HepG2 (cell line): Measurements from ENCODE around the gene DMRTB1. TPM values are rescaled to one million over a fixed set of nuclear protein-coding genes. Genes with fewer than 3 reads are reported as not detected.

Experiments
- ATAC-seq: fragments of 200-7000 bp; cut with Tn5 transposase; 3 replicates; pipeline ENCODE4 v1.9.1; 2020; ENCODE audit warnings: mild to moderate bottlenecking, moderate library complexity
- BruUV-seq: library from RNA; stranded (reverse); fragments of 400-500 nt; replicated peaks from 2 replicates; lab custom pipeline; 2021; lab: Mats Ljungman, UMichigan
- CTCF ChIA-PET: fragments of 300-600 bp; formaldehyde crosslinking; extraction: SDS; loops from one replicate; lab custom pipeline; 2021; ENCODE audit warnings: low total read pairs, inconsistent platforms, low intra/inter-chr PET ratio; lab: Yijun Ruan, JAX
- POLR2A ChIA-PET: fragments of 350-600 bp; sonication (Branson Sonifier 250); formaldehyde crosslinking; loops from one replicate; lab custom pipeline; 2020; ENCODE audit warnings: antibody characterized with exemption, inconsistent platforms; lab: Yijun Ruan, JAX
- DNase-seq: peaks from one replicate; pipeline ENCODE4 v3.0.0-alpha.2; 2015; ENCODE audit warnings: low spot score
- FAIRE-seq: peaks from 3 replicates; lab custom pipeline; 2011; peaks lifted over from hg19 to GRCh38; lab: Jason Lieb, UNC
- H2AFZ ChIP-seq: one replicate; pipeline ENCODE4 v1.6.1; 2011; ENCODE audit warnings: low read length, inconsistent platforms
- H3K27ac ChIP-seq: fragments of 300-600 bp; 3 replicates; pipeline ENCODE4 v1.8.0; 2011; ENCODE audit warnings: mixed run types, mild to moderate bottlenecking, mixed read lengths, low read length, inconsistent platforms; ENCODE audit not compliant: insufficient read depth; ENCODE audit errors: extremely low read length
- H3K27me3 ChIP-seq, 2 experiments: fragments of 200-600 bp in 1 of 2; 2 replicates in 1 of 2; 3 replicates in 1 of 2; pipeline versions ENCODE4 v1.6.0 to v1.8.0; 2011; ENCODE audit warnings: low read length in 2 of 2, mild to moderate bottlenecking in 2 of 2, moderate library complexity in 2 of 2, inconsistent platforms in 1 of 2; ENCODE audit not compliant: insufficient read depth in 2 of 2, control insufficient read depth in 1 of 2
- H3K36me3 ChIP-seq, 2 experiments: fragments of 200-600 bp in 1 of 2; replicated peaks in 1 of 2; 2 replicates in 1 of 2; 3 replicates in 1 of 2; pipeline versions ENCODE4 v1.5.1 to v1.8.0; 2011; ENCODE audit warnings: low read length in 2 of 2, inconsistent platforms in 1 of 2; ENCODE audit not compliant: insufficient read depth in 2 of 2, control insufficient read depth in 1 of 2
- H3K4me1 ChIP-seq: 2 replicates; pipeline ENCODE4 v1.5.1; 2012; ENCODE audit warnings: low read length, inconsistent platforms; ENCODE audit not compliant: insufficient read depth
- H3K4me2 ChIP-seq: 2 replicates; pipeline ENCODE4 v1.6.0; 2011; ENCODE audit warnings: low read depth, low read length, inconsistent platforms
- H3K4me3 ChIP-seq, 3 experiments: fragments of 200-600 bp in 1 of 3; sonication (generic), shearing (Covaris generic) in 1 of 3; replicated peaks in 1 of 3; 2 replicates each; pipeline ENCODE4 v1.5.1; 2011 to 2016; ENCODE audit warnings: low read length in 3 of 3, inconsistent platforms in 2 of 3, low read depth in 2 of 3, mild to moderate bottlenecking in 2 of 3, control low read depth in 1 of 3, mixed read lengths in 1 of 3; ENCODE audit not compliant: insufficient read depth in 1 of 3
- H3K79me2 ChIP-seq: one replicate; pipeline ENCODE4 v1.6.1; 2011; ENCODE audit warnings: low read length, inconsistent platforms; ENCODE audit not compliant: insufficient read depth
- H3K9ac ChIP-seq: 2 replicates; pipeline ENCODE4 v1.6.0; 2011; ENCODE audit warnings: mild to moderate bottlenecking, low read depth, low read length, inconsistent platforms; ENCODE audit not compliant: insufficient read depth
- H3K9me3 ChIP-seq: 2 replicates; pipeline ENCODE4 v1.5.1; 2012; ENCODE audit warnings: mild to moderate bottlenecking, low read length
- H4K20me1 ChIP-seq: 2 replicates; pipeline ENCODE4 v1.6.0; 2011; ENCODE audit warnings: inconsistent platforms, mild to moderate bottlenecking, low read length, moderate library complexity; ENCODE audit not compliant: insufficient read depth
- ARID2 ChIP-seq: sonication (generic); formaldehyde crosslinking; IDR thresholded peaks from 2 replicates; pipeline ENCODE4 v1.8.1; 2022; ENCODE audit warnings: mild to moderate bottlenecking, missing genetic modification reagents, borderline replicate concordance
- ETV6 ChIP-seq: sonication (generic); formaldehyde crosslinking; conservative IDR thresholded peaks from 2 replicates; pipeline ENCODE4 v1.4.0; 2020; ENCODE audit warnings: missing genetic modification reagents
- GLI4 ChIP-seq: sonication (generic); formaldehyde crosslinking; IDR thresholded peaks from 2 replicates; pipeline ENCODE4 v1.5.1; 2020; ENCODE audit warnings: missing genetic modification reagents, mild to moderate bottlenecking, moderate library complexity, borderline replicate concordance
- HOXA9 ChIP-seq: sonication (generic); formaldehyde crosslinking; IDR thresholded peaks from 2 replicates; pipeline ENCODE4 v1.8.1; 2022; ENCODE audit warnings: missing genetic modification reagents, mild to moderate bottlenecking, moderate library complexity, borderline replicate concordance
- IRF2 ChIP-seq: IDR thresholded peaks from 2 replicates; pipeline ENCODE4 v1.6.1; 2018; ENCODE audit warnings: missing genetic modification reagents, missing compliant biosample characterization
- KDM4B ChIP-seq: sonication (generic); formaldehyde crosslinking; IDR thresholded peaks from 2 replicates; pipeline ENCODE4 v1.4.0; 2020; ENCODE audit warnings: missing genetic modification reagents
- MIXL1 ChIP-seq: IDR thresholded peaks from 2 replicates; pipeline ENCODE4 v1.6.1; 2016
- MZF1 ChIP-seq: sonication (generic); formaldehyde crosslinking; IDR thresholded peaks from 2 replicates; pipeline ENCODE4 v1.8.1; 2023; ENCODE audit warnings: mild to moderate bottlenecking, missing genetic modification reagents, borderline replicate concordance
- ZBTB38 ChIP-seq: sonication (generic); formaldehyde crosslinking; IDR thresholded peaks from 2 replicates; pipeline ENCODE4 v1.5.1; 2020; ENCODE audit warnings: mild to moderate bottlenecking, missing genetic modification reagents
- ZBTB7A ChIP-seq: sonication (generic); formaldehyde crosslinking; IDR thresholded peaks from 2 replicates; pipeline ENCODE4 v1.8.0; 2022; ENCODE audit warnings: mild to moderate bottlenecking, missing genetic modification reagents
- ZNF382 ChIP-seq: sonication (generic); formaldehyde crosslinking; IDR thresholded peaks from 2 replicates; pipeline ENCODE4 v1.5.0; 2020; ENCODE audit warnings: missing genetic modification reagents, mild to moderate bottlenecking, borderline replicate concordance
- ZNF44 ChIP-seq: sonication (generic); formaldehyde crosslinking; IDR thresholded peaks from 2 replicates; pipeline ENCODE4 v1.5.1; 2020; ENCODE audit warnings: mild to moderate bottlenecking, missing genetic modification reagents
- ZNF614 ChIP-seq: IDR thresholded peaks from 2 replicates; pipeline ENCODE4 v1.6.1; 2018; ENCODE audit warnings: missing biosample characterization, missing genetic modification reagents, inconsistent platforms, borderline replicate concordance
- ZNF782 ChIP-seq: sonication (generic); formaldehyde crosslinking; IDR thresholded peaks from 2 replicates; pipeline ENCODE4 v1.4.0; 2020; ENCODE audit warnings: missing genetic modification reagents, mild to moderate bottlenecking, borderline replicate concordance
- ZNF792 ChIP-seq: IDR thresholded peaks from 2 replicates; pipeline ENCODE4 v1.6.1; 2016
- ZSCAN9 ChIP-seq: IDR thresholded peaks from 2 replicates; pipeline ENCODE4 v1.6.1; 2016; ENCODE audit warnings: borderline replicate concordance
- WGBS: methylation state at CpG from one replicate; pipeline ENCODE4 v1.1.6; 2017; ENCODE audit warnings: low lambda C conversion rate; 5-methylcytosine and 5-hydroxymethylcytosine counted together
- in situ Hi-C: cut with HindIII; loops from 2 replicates; pipeline ENCODE4 v1.10.0; 2017; ENCODE audit warnings: low pct_unique_long_range_greater_than_20kb; ENCODE audit not compliant: extremely low pct_ligation_motif_present
- intact Hi-C: fragments of 100-400 bp; cut with micrococcal nuclease; formaldehyde crosslinking; loops from one replicate; pipeline ENCODE4 v1.10.0; 2022; ENCODE audit not compliant: unreplicated experiment
- polyA plus RNA-seq, 8 experiments: library from polyadenylated mRNA; depleted of rRNA in 3 of 8; stranded (reverse) in 7 of 8; unstranded in 1 of 8; fragments of >200 nt; fragmentation: Illumina TruSeq in 4 of 8; extraction: Trizol in 4 of 8; gene quantifications; 2 replicates each; pipeline versions ENCODE4 v1.2.1 to v1.2.3, GENCODE V29; 2011 to 2016; ENCODE audit warnings: low read depth in 4 of 8, missing spikeins in 1 of 8, mixed read lengths in 1 of 8; ENCODE audit not compliant: insufficient read depth in 1 of 8
- total RNA-seq, 5 experiments: library from RNA; depleted of rRNA; stranded (reverse); fragments of >200 nt; fragmentation: Illumina TruSeq; extraction: Trizol; gene quantifications; 2 replicates each; pipeline ENCODE4 v1.2.3, GENCODE V29; 2016; ENCODE audit warnings: low read depth in 1 of 5
- TF ChIP-seq, protein P1 (sequence below): IDR thresholded peaks from 2 replicates; pipeline ENCODE4 v1.6.1; 2016; ENCODE audit warnings: mild to moderate bottlenecking
- TF ChIP-seq, protein P2 (sequence below): sonication (generic); formaldehyde crosslinking; IDR thresholded peaks from 2 replicates; pipeline ENCODE4 v1.9.0; 2021; ENCODE audit warnings: missing genetic modification reagents, borderline replicate concordance
- TF ChIP-seq, protein P3 (sequence below): sonication (generic); formaldehyde crosslinking; IDR thresholded peaks from 2 replicates; pipeline ENCODE4 v1.5.0; 2020; ENCODE audit warnings: mild to moderate bottlenecking, missing genetic modification reagents, moderate library complexity

The DMRTB1 gene
- total and polyA plus RNA-seq, 2 of the 13 experiments (the other 11 are each of a cell fraction or from before 2014, with no cell fraction given): not detected

- Histone ChIP-seq H3K4me1 (no peaks in the 10 kb centered on the region), H3K4me2 (no peak overlapping the region), H3K9ac (no peak overlapping the region), H3K27ac (no peak overlapping the region), H3K4me3 (no peak overlapping the region), H3K79me2 (no peaks in the 10 kb centered on the region), H3K36me3 (no peaks in the 10 kb centered on the region), H4K20me1 (no peaks in the 10 kb centered on the region), H3K27me3 (peaks cover 14 to 47% of the 10 kb centered on the region in 2 experiments), H3K9me3 (no peaks in the 10 kb centered on the region), H2AFZ (no peak overlapping the region)
- no peak for FAIRE-seq
- WGBS: 30% methylated on average over 16 of the region's 22 CpGs
- intact Hi-C loops (no loop called here), in situ Hi-C loops (no loop called here)
- ChIA-PET POLR2A (no interaction called here), CTCF (no interaction called here)
- DNase-seq: no peak
- ATAC-seq: no peak
- BruUV-seq: no TSS peak
- TF ChIP-seq GLI4 (CRISPR knock-in tag): no peak
- TF ChIP-seq MIXL1: no peak
- TF ChIP-seq ARID2 (CRISPR knock-in tag): no peak
- no peak for TF ChIP-seq ZNF44 (CRISPR knock-in tag)
- TF ChIP-seq ZNF792 (CRISPR knock-in tag): no peak
- TF ChIP-seq, protein P1, sequence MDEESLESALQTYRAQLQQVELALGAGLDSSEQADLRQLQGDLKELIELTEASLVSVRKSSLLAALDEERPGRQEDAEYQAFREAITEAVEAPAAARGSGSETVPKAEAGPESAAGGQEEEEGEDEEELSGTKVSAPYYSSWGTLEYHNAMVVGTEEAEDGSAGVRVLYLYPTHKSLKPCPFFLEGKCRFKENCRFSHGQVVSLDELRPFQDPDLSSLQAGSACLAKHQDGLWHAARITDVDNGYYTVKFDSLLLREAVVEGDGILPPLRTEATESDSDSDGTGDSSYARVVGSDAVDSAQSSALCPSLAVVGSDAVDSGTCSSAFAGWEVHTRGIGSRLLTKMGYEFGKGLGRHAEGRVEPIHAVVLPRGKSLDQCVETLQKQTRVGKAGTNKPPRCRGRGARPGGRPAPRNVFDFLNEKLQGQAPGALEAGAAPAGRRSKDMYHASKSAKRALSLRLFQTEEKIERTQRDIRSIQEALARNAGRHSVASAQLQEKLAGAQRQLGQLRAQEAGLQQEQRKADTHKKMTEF (CRISPR knock-in tag): no peak
- TF ChIP-seq ZBTB38 (CRISPR knock-in tag): no peak
- no peak for TF ChIP-seq ZBTB7A (CRISPR knock-in tag)
- no peak for TF ChIP-seq ZNF614 (CRISPR knock-in tag)
- TF ChIP-seq ZNF782 (CRISPR knock-in tag): no peak
- TF ChIP-seq KDM4B (CRISPR knock-in tag): no peak
- no peak for TF ChIP-seq MZF1 (CRISPR knock-in tag)
- TF ChIP-seq ZSCAN9: no peak
- TF ChIP-seq ZNF382 (CRISPR knock-in tag): no peak
- no peak for TF ChIP-seq IRF2 (CRISPR knock-in tag)
- TF ChIP-seq, protein P2, sequence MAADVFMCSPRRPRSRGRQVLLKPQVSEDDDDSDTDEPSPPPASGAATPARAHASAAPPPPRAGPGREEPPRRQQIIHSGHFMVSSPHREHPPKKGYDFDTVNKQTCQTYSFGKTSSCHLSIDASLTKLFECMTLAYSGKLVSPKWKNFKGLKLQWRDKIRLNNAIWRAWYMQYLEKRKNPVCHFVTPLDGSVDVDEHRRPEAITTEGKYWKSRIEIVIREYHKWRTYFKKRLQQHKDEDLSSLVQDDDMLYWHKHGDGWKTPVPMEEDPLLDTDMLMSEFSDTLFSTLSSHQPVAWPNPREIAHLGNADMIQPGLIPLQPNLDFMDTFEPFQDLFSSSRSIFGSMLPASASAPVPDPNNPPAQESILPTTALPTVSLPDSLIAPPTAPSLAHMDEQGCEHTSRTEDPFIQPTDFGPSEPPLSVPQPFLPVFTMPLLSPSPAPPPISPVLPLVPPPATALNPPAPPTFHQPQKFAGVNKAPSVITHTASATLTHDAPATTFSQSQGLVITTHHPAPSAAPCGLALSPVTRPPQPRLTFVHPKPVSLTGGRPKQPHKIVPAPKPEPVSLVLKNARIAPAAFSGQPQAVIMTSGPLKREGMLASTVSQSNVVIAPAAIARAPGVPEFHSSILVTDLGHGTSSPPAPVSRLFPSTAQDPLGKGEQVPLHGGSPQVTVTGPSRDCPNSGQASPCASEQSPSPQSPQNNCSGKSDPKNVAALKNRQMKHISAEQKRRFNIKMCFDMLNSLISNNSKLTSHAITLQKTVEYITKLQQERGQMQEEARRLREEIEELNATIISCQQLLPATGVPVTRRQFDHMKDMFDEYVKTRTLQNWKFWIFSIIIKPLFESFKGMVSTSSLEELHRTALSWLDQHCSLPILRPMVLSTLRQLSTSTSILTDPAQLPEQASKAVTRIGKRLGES (CRISPR knock-in tag): no peak
- no peak for TF ChIP-seq HOXA9 (CRISPR knock-in tag)
- TF ChIP-seq, protein P3, sequence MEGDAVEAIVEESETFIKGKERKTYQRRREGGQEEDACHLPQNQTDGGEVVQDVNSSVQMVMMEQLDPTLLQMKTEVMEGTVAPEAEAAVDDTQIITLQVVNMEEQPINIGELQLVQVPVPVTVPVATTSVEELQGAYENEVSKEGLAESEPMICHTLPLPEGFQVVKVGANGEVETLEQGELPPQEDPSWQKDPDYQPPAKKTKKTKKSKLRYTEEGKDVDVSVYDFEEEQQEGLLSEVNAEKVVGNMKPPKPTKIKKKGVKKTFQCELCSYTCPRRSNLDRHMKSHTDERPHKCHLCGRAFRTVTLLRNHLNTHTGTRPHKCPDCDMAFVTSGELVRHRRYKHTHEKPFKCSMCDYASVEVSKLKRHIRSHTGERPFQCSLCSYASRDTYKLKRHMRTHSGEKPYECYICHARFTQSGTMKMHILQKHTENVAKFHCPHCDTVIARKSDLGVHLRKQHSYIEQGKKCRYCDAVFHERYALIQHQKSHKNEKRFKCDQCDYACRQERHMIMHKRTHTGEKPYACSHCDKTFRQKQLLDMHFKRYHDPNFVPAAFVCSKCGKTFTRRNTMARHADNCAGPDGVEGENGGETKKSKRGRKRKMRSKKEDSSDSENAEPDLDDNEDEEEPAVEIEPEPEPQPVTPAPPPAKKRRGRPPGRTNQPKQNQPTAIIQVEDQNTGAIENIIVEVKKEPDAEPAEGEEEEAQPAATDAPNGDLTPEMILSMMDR (CRISPR knock-in tag): no peak
- TF ChIP-seq ETV6 (CRISPR knock-in tag): no peak
Measured at GRCh38 chr1:53512807-53513755, 53.9 kb downstream of the DMRTB1 start.
